ENCODE measurements around the gene PLA2G2F. TPM values are rescaled to one million over a fixed set of nuclear protein-coding genes. Genes with fewer than 3 reads are reported as not detected.

The PLA2G2F gene
- total RNA-seq, 1 donor from 2014 or later: not detected

- Mint-ChIP-seq H3K4me1 (ENCODE audit: unreplicated experiment) (peaks cover 7% of the 10 kb centered on the region), H3K27me3 (ENCODE audit: unreplicated experiment) (peaks cover 2% of the 10 kb centered on the region), H3K4me3 (ENCODE audit: unreplicated experiment) (no peak overlapping the region), H3K27ac (ENCODE audit: unreplicated experiment) (no peak overlapping the region), H3K9me3 (ENCODE audit: unreplicated experiment) (no peaks in the 10 kb centered on the region), H3K36me3 (ENCODE audit: low read depth, unreplicated experiment) (no peaks in the 10 kb centered on the region)
- no peak for TF ChIP-seq CTCF (IDR thresholded peaks at IDR 0.05; ENCODE audit: unreplicated experiment)
- DNase-seq (ENCODE audit: low spot score): no peak
Measured at GRCh38 chr1:20192871-20193411, 53.8 kb downstream of the PLA2G2F start.

- Mint-ChIP-seq H3K36me3 (ENCODE audit: low read depth, unreplicated experiment) (no peaks in the 10 kb centered on the region), H3K4me3 (ENCODE audit: unreplicated experiment) (no peak overlapping the region), H3K4me1 (ENCODE audit: unreplicated experiment) (peaks cover 3% of the 10 kb centered on the region), H3K27ac (ENCODE audit: unreplicated experiment) (no peak overlapping the region), H3K27me3 (ENCODE audit: unreplicated experiment) (peaks cover 2% of the 10 kb centered on the region), H3K9me3 (ENCODE audit: unreplicated experiment) (no peaks in the 10 kb centered on the region)
- TF ChIP-seq CTCF (IDR thresholded peaks at IDR 0.05; ENCODE audit: unreplicated experiment): no peak
- DNase-seq (ENCODE audit: low spot score): no peak
Measured at GRCh38 chr1:20194224-20194623, 55.1 kb downstream of the PLA2G2F start.

GRCh38 chr1:20194757-20195461 is 55.8 kb downstream of the PLA2G2F start:
- TF ChIP-seq CTCF (IDR thresholded peaks at IDR 0.05; ENCODE audit: unreplicated experiment): peak; percentile 78
- Mint-ChIP-seq H3K27me3 (ENCODE audit: unreplicated experiment) (peaks cover 2% of the 10 kb centered on the region), H3K36me3 (ENCODE audit: low read depth, unreplicated experiment) (no peaks in the 10 kb centered on the region), H3K9me3 (ENCODE audit: unreplicated experiment) (no peaks in the 10 kb centered on the region), H3K4me1 (ENCODE audit: unreplicated experiment) (peaks cover 7% of the 10 kb centered on the region), H3K4me3 (ENCODE audit: unreplicated experiment) (no peak overlapping the region), H3K27ac (ENCODE audit: unreplicated experiment) (no peak overlapping the region)
- DNase-seq (ENCODE audit: low spot score): peak; percentile 82

- Mint-ChIP-seq H3K27me3 (ENCODE audit: unreplicated experiment) (peaks cover 2% of the 10 kb centered on the region), H3K4me3 (ENCODE audit: unreplicated experiment) (no peak overlapping the region), H3K4me1 (ENCODE audit: unreplicated experiment) (peaks cover 9% of the 10 kb centered on the region), H3K9me3 (ENCODE audit: unreplicated experiment) (no peaks in the 10 kb centered on the region), H3K36me3 (ENCODE audit: low read depth, unreplicated experiment) (no peaks in the 10 kb centered on the region), H3K27ac (ENCODE audit: unreplicated experiment) (no peak overlapping the region)
- DNase-seq (ENCODE audit: low spot score): no peak
- TF ChIP-seq CTCF (IDR thresholded peaks at IDR 0.05; ENCODE audit: unreplicated experiment): no peak
Measured at GRCh38 chr1:20195462-20195780, 56.3 kb downstream of the PLA2G2F start.

GRCh38 chr1:20197329-20197791 is 58.2 kb downstream of the PLA2G2F start:
- H3K27me3 Mint-ChIP-seq (ENCODE audit: unreplicated experiment): peaks cover 2% of the 10 kb centered on the region

More at GRCh38 chr1:20197329-20197791, 58.2 kb downstream of the PLA2G2F start:
- Mint-ChIP-seq H3K27ac (ENCODE audit: unreplicated experiment) (no peak overlapping the region), H3K36me3 (ENCODE audit: low read depth, unreplicated experiment) (no peaks in the 10 kb centered on the region), H3K4me1 (ENCODE audit: unreplicated experiment) (peaks cover 6% of the 10 kb centered on the region), H3K9me3 (ENCODE audit: unreplicated experiment) (no peaks in the 10 kb centered on the region), H3K4me3 (ENCODE audit: unreplicated experiment) (no peak overlapping the region)
- no peak for TF ChIP-seq CTCF (IDR thresholded peaks at IDR 0.05; ENCODE audit: unreplicated experiment)
- DNase-seq (ENCODE audit: low spot score): no peak
